Psoas muscle (tissue), 8 donors: Measurements from ENCODE around the gene LGALS12. TPM values are rescaled to one million over a fixed set of nuclear protein-coding genes. Genes with fewer than 3 reads are reported as not detected.
A peak's percentile ranks its signal among the peaks of the same experiment; 100 is the strongest.
"Not testable (repeated sequence)": the region's sequence is repeated elsewhere in the genome, so short reads cannot be mapped to it uniquely, and the experiment has no call there.

Experiments
- ATAC-seq, 4 donors: fragments of 200-7000 bp; cut with Tn5 transposase; one replicate each; pipeline ENCODE4 v1.9.1; 2020; ENCODE audit warnings: moderate library complexity in 3 of 4, mild to moderate bottlenecking in 2 of 4
- DNase-seq, 2 donors: peaks; one replicate each; pipeline ENCODE4 v3.0.0-alpha.2; 2020
- H3K27ac ChIP-seq: fragments of 200-600 bp; one replicate; pipeline ENCODE4 v1.8.0; 2022
- H3K27me3 ChIP-seq, 3 donors: fragments of 200-600 bp in 1 of 3; one replicate each; pipeline versions ENCODE4 v1.6.1 to v1.8.0; 2013 to 2022; ENCODE audit warnings: low read length in 2 of 3, mild to moderate bottlenecking in 2 of 3, moderate library complexity in 1 of 3; ENCODE audit not compliant: insufficient read depth in 3 of 3
- H3K36me3 ChIP-seq, 2 donors: fragments of 200-600 bp in 1 of 2; one replicate each; pipeline versions ENCODE4 v1.6.1 to v1.8.0; 2013 to 2022; ENCODE audit warnings: low read depth in 1 of 2, mild to moderate bottlenecking in 1 of 2, moderate library complexity in 1 of 2; ENCODE audit not compliant: insufficient read depth in 1 of 2
- H3K4me1 ChIP-seq: fragments of 200-600 bp; one replicate; pipeline ENCODE4 v1.8.0; 2022
- H3K4me3 ChIP-seq: fragments of 200-600 bp; one replicate; pipeline ENCODE4 v1.8.0; 2022; ENCODE audit warnings: mild to moderate bottlenecking
- H3K9me3 ChIP-seq: fragments of 200-600 bp; one replicate; pipeline ENCODE4 v1.8.0; 2022
- CTCF ChIP-seq: fragments of 200-600 bp; IDR thresholded peaks from one replicate; pipeline ENCODE4 v1.8.0; 2022; ENCODE audit warnings: antibody characterized with exemption
- WGBS, 3 donors: extraction: QIAGEN DNeasy Blood & Tissue Kit; methylation state at CpG; one replicate each; pipeline versions ENCODE4 v1.1.6 to v1.1.7; 2013; 5-methylcytosine and 5-hydroxymethylcytosine counted together
- intact Hi-C, 2 donors: fragments of 100-400 bp; cut with DNase I; formaldehyde crosslinking; loops; one replicate each; pipeline versions ENCODE4 v1.11.0 to v1.14.2; 2022
- polyA plus RNA-seq, 3 donors: library from polyadenylated mRNA; stranded (reverse); fragments of 200-250 nt; gene quantifications; one replicate each; pipeline ENCODE4 v1.2.3, GENCODE V29; 2013
- total RNA-seq, 4 donors: library from RNA; stranded (reverse); fragmentation: NEBNext Ultra II Directional in 2 of 4; extraction: Animal tissue kit (Norgen Biotek cat#: 25700) in 2 of 4; gene quantifications; one replicate each; pipeline versions ENCODE4 v1.2.1 to v1.2.4, GENCODE V29; 2021 to 2023
- donor health status: healthy with polysubstance abuse.
- donor health status: DM: no; HTN: no; CAD: no; lungs with moderate emphysema.
- donor health status: Bipolar disorder and iron deficiency.
- donor health status: healthy.
- donor health status: DM: yes; HTN: yes; CAD: no.
- donor health status: DM: no; HTN: no; CAD: no.
- donor health status: DM: no; HTN: no; CAD: no.
- donor health status: DM: yes; HTN: yes; CAD: no.

Gene LGALS12
- total and polyA plus RNA-seq, 7 donors: 0.16 to 2.0 (median 0.48) TPM; not detected in 1

DNA sequence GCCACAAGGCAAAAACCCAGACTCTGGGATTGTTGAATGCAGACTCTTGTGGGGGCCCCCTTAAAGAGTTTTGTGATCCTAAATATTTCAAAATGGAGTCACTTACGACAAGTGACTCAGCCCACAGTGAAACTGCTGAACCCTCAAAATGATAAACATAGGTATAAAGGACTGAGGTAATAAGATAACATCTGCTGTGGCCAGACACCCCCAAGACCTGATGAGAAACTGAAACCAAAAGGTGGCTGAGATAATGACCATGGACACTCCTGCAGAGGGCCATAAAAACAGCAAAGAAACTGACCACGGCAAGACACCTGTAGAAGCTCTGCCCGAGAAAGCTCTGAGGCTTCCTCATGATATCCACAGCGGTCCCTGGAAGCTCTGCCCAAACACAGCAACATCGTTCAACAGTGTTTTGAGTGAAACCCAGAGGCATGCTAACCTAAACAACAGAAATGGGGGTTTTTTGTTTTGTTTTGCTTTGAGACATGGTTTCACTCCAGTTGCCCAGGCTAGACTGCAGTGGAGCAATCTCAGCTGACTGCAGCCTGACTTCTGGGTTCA is 29.1 kb downstream of the LGALS12 start:
- Histone ChIP-seq H3K27me3 (no peaks in the 10 kb centered on the region), H3K4me3 (no peak overlapping the region), H3K27ac (no peak overlapping the region), H3K36me3 (no peaks in the 10 kb centered on the region), H3K4me1 (peaks cover 19% of the 10 kb centered on the region), H3K9me3 (no peaks in the 10 kb centered on the region)
- no peak for TF ChIP-seq CTCF
- intact Hi-C loops: no loop called here
- WGBS, 3 donors: 91 to 94% (median 91%) methylated on average over 5 of the region's 5 CpGs
- DNase-seq: no peak
- ATAC-seq: no peak

GRCh38 chr11:63535734-63536133 is 29.9 kb downstream of the LGALS12 start:
- 79 to 91% (median 86%) methylated on average over 1 of the region's 1 CpG for WGBS, 3 donors
- H3K9me3 ChIP-seq: no peaks in the 10 kb centered on the region
- TF ChIP-seq CTCF: no peak
- ATAC-seq (no peak), DNase-seq (no peak)
- peaks cover 19% of the 10 kb centered on the region for H3K4me1 ChIP-seq
- no peak overlapping the region for H3K27ac ChIP-seq
- H3K27me3 ChIP-seq: no peaks in the 10 kb centered on the region
- intact Hi-C loops: loop anchor here in 1 of 2 donors (2.0 kb wide), 1 partner anchor 39 kb away; no protein-coding TSS in a partner anchor
- no peaks in the 10 kb centered on the region for H3K36me3 ChIP-seq
- no peak overlapping the region for H3K4me3 ChIP-seq

DNA sequence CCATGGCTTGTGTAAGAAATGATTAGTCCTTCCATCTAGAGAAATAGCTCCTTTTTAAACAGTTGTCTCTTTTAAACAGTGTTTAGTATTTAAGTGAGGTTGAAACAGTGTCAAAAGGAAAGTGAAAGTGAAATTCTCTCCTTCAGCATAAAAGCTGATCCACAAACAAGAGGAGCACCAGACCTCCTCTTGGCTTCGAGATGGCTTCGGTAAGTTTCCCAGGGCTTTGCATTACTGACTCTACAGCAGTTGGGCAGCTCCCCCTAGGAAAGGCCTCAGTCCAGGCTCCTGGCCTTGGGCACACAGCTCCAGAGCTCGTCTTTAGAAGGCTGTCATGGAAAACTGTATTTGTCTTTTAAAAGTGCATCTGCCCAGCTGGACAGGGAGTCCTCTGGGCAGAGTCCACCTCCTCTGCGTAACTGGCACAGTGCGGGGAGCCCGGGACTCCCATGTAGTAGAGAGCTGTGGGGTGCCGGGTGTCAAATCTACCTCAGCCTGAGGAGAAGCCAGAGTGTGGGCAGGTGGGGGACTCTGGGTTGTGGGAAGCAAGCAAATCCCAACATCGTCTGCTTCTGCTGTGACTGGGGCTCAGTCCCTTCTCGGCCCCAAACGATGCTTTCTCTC is 30.9 kb downstream of the LGALS12 start, which contains the start of gene PLAAT4:
PLAAT4 (plus strand) TSS at position 140 of the 624 bp plus-strand sequence; CDS start at position 201, 61 bp downstream.
- no peak for TF ChIP-seq CTCF
- Histone ChIP-seq H3K36me3 (no peaks in the 10 kb centered on the region), H3K27me3 (no peaks in the 10 kb centered on the region), H3K4me1 (peaks cover 19% of the 10 kb centered on the region), H3K9me3 (no peaks in the 10 kb centered on the region), H3K4me3 (peak within 1 kb of the TSS; percentile 66), H3K27ac (peak within 1 kb of the TSS; percentile 79)
- ATAC-seq: peak; percentile 52 to 68 (median 61)
- peak in 1 of 2 donors; percentile 23 for DNase-seq
- WGBS, 3 donors: 3 to 13% (median 5%) methylated on average over 10 of the region's 10 CpGs
- intact Hi-C loops: loop anchor here in 1 of 2 donors (2.0 kb wide), 1 partner anchor 38 kb away; no protein-coding TSS in a partner anchor

DNA sequence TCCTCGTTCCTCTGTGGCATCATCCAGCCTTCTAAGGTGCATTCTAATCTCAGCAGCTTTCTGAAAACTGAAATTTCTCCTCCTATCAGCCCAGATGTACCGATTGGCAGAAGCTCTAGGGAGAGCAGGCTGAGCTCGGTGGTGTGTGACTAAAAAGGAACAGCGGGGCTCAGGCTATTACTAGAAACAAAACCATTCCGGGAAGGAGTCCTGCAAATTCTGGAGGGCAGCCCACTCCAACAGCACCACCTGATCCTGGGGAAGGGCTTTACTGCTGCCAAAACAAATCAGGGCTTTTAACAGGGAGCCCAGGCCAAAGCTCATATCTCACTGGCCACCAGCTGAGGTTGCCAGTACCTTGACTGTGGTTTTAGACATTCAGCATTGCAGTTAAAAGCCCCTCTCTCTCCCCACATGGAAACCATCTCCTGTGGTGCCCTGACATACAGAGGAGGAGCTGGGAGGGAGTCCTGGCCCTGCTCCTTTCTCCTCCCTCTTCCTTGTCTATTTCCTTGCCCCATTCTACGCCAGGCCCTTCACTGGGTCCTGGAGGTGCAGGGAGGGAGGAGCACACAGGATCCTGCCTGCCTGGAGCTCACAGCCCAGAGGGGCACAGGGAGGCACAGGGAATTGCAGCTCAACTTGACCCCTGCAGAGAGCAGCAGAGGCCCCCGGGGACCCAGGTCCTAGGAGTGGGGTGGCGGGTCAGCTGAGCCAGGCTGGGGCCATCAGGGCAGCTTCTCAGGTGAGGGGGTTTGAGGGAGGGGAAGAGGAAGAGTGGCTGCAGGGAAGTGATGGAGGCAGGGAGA is 31.6 kb downstream of the LGALS12 start:
- Histone ChIP-seq H3K9me3 (no peaks in the 10 kb centered on the region), H3K4me1 (peaks cover 19% of the 10 kb centered on the region)
- TF ChIP-seq CTCF: no peak

GRCh38 chr11:63542506-63542905 is 36.6 kb downstream of the LGALS12 start:
- H3K9me3 ChIP-seq, H3K27ac ChIP-seq, H3K4me1 ChIP-seq, intact Hi-C loops, ATAC-seq, H3K36me3 ChIP-seq, H3K27me3 ChIP-seq, H3K4me3 ChIP-seq, DNase-seq: not testable (repeated sequence)
- 45 to 67% (median 53%) methylated on average over 2 of the region's 2 CpGs for WGBS, 3 donors

More for the DNA sequence above, 31.6 kb downstream of the LGALS12 start:
- no peaks in the 10 kb centered on the region for H3K36me3 ChIP-seq
- H3K27ac ChIP-seq: peak overlapping the region; percentile 79
- ATAC-seq (peak; percentile 79 to 95 (median 90)), DNase-seq (peak; percentile 63 to 79)
- H3K4me3 ChIP-seq: peak overlapping the region; percentile 66
- WGBS, 3 donors: 22 to 25% (median 24%) methylated on average over 8 of the region's 8 CpGs
- no peaks in the 10 kb centered on the region for H3K27me3 ChIP-seq
- intact Hi-C loops: loop anchor here in 1 of 2 donors (2.0 kb wide), 1 partner anchor 37 kb away; no protein-coding TSS in a partner anchor
